Esophagus squamous epithelium (tissue), 5 donors: Measurements from ENCODE around the gene TMEM221. TPM values are rescaled to one million over a fixed set of nuclear protein-coding genes. Genes with fewer than 3 reads are reported as not detected.

ENCODE experiments used
- DNase-seq: peaks from one replicate; lab custom pipeline; 2025; lab: John Stamatoyannopoulos, UW
- H3K27ac ChIP-seq, 4 donors: fragments of 200-600 bp; sonication (generic); one replicate each; pipeline ENCODE4 v1.5.1; 2016 to 2019; ENCODE audit warnings: mild to moderate bottlenecking in 1 of 4
- H3K27me3 ChIP-seq, 4 donors: fragments of 200-600 bp; sonication (generic); 1 replicate in 3 of 4; 2 replicates in 1 of 4; pipeline versions ENCODE4 v1.5.1 to v1.6.0; 2017 to 2021; ENCODE audit warnings: antibody characterized with exemption in 1 of 4
- H3K36me3 ChIP-seq, 3 donors: fragments of 200-600 bp; sonication (generic); one replicate each; pipeline ENCODE4 v1.5.1; 2016 to 2019
- H3K4me1 ChIP-seq, 3 donors: fragments of 200-600 bp; sonication (generic); one replicate each; pipeline ENCODE4 v1.5.1; 2017 to 2019
- H3K4me3 ChIP-seq, 4 donors: fragments of 200-600 bp; sonication (generic); 1 replicate in 3 of 4; 2 replicates in 1 of 4; pipeline ENCODE4 v1.5.1; 2016 to 2019; ENCODE audit warnings: mild to moderate bottlenecking in 2 of 4, moderate library complexity in 1 of 4
- H3K9me3 ChIP-seq, 3 donors: fragments of 200-600 bp; sonication (generic); one replicate each; pipeline ENCODE4 v1.5.1; 2016 to 2019
- POLR2A ChIP-seq, 4 donors: fragments of 450-650 bp; IDR thresholded peaks; one replicate each; pipeline ENCODE4 v1.6.1; 2017; ENCODE audit warnings: antibody characterized with exemption in 4 of 4, mild to moderate bottlenecking in 4 of 4, moderate library complexity in 3 of 4
- WGBS, 2 donors: methylation state at CpG; one replicate each; pipeline ENCODE4 v1.1.5; 2018; 5-methylcytosine and 5-hydroxymethylcytosine counted together
- intact Hi-C: fragments of 100-400 bp; cut with DNase I; formaldehyde crosslinking; loops from one replicate; pipeline ENCODE4 v1.15.0; 2022
- total RNA-seq, 4 donors: library from RNA; depleted of rRNA; stranded (reverse); fragments of >200 nt; gene quantifications; one replicate each; pipeline ENCODE4 v1.1.0, GENCODE V29; 2016
- TF ChIP-seq, protein P1 (sequence below), 6 experiments: fragments of 450-650 bp in 4 of 6; fragments of 200-600 bp in 2 of 6; sonication (generic) in 2 of 6; IDR thresholded peaks; one replicate each; pipeline ENCODE4 v1.5.1; 2016 to 2019; ENCODE audit warnings: antibody characterized with exemption in 6 of 6, mild to moderate bottlenecking in 4 of 6, moderate library complexity in 4 of 6
- donor health status: DM: yes; HTN: yes; CAD: no.

TMEM221 gene
- under 1 TPM in 2 of 4 donors, not detected in 2; 0.19 to 0.26 TPM for total RNA-seq

DNA sequence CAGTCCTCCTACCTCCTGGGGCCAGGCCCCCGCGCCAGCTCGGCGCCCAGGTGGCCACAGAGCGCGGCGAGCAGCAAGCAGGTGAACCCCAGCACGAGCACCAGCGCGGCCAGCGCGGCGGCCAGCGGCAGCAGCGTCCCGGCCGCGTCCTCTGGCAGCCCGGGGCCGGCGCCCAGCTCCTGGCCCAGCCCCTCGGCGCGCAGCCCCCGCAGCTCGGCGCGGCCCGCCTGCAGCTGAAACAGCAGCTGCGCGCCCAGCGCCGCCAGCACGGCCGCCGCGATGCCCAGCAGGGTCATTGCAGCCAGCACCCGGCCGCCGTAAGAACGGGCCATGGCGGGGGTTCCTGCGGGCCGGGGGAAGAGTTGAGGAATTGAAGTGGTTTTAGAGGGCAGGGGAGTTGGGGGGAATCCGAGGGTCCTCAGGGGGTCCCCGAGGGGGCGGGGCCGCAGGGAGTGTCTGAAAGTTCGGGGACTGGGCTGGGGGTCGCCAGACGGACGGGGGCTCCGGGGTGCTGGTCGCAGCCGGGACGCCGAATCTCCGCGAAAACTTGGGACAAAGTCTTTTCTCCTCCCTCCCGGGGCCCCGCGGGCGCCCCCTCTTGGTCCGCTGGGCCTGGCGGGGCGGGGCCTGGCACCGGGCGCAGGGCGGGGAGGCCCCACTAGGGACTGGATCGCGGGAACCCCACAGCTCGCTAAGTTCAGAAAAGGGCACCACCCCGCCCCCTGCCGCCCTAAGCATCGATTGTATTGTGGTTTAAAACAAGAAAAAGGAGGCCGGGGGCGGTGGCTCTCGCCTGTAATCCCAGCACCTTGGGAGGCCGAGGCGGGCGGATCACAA is at the start of gene TMEM221:
Gene TMEM221 (minus strand): TSS at position 538 of the 837 bp plus-strand sequence. CDS start 206 bp downstream, at position 332.
- Histone ChIP-seq H3K36me3 (no peaks in the 10 kb centered on the region), H3K9me3 (peaks cover 0 to 3% (median 0%) of the 10 kb centered on the region in 3 donors), H3K4me1 (peaks cover 3 to 39% (median 6%) of the 10 kb centered on the region in 3 donors), H3K27ac (peak within 1 kb of the TSS in 3 of 4 donors; percentile 14 to 44 (median 33)), H3K4me3 (peak within 1 kb of the TSS; percentile 28 to 70 (median 49)), H3K27me3 (peaks cover 0 to 22% (median 0%) of the 10 kb centered on the region in 4 donors)
- TF ChIP-seq POLR2A (IDR thresholded peaks at IDR 0.05): no peak
- TF ChIP-seq, protein P1, sequence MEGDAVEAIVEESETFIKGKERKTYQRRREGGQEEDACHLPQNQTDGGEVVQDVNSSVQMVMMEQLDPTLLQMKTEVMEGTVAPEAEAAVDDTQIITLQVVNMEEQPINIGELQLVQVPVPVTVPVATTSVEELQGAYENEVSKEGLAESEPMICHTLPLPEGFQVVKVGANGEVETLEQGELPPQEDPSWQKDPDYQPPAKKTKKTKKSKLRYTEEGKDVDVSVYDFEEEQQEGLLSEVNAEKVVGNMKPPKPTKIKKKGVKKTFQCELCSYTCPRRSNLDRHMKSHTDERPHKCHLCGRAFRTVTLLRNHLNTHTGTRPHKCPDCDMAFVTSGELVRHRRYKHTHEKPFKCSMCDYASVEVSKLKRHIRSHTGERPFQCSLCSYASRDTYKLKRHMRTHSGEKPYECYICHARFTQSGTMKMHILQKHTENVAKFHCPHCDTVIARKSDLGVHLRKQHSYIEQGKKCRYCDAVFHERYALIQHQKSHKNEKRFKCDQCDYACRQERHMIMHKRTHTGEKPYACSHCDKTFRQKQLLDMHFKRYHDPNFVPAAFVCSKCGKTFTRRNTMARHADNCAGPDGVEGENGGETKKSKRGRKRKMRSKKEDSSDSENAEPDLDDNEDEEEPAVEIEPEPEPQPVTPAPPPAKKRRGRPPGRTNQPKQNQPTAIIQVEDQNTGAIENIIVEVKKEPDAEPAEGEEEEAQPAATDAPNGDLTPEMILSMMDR (IDR thresholded peaks at IDR 0.05): peak in 5 of 6 experiments; percentile 20 to 64 (median 43)
- WGBS, 2 donors: 0% methylated on average over 1 to 2 of the region's 81 CpGs
- DNase-seq: no peak
- intact Hi-C loops: no loop called here

DNA sequence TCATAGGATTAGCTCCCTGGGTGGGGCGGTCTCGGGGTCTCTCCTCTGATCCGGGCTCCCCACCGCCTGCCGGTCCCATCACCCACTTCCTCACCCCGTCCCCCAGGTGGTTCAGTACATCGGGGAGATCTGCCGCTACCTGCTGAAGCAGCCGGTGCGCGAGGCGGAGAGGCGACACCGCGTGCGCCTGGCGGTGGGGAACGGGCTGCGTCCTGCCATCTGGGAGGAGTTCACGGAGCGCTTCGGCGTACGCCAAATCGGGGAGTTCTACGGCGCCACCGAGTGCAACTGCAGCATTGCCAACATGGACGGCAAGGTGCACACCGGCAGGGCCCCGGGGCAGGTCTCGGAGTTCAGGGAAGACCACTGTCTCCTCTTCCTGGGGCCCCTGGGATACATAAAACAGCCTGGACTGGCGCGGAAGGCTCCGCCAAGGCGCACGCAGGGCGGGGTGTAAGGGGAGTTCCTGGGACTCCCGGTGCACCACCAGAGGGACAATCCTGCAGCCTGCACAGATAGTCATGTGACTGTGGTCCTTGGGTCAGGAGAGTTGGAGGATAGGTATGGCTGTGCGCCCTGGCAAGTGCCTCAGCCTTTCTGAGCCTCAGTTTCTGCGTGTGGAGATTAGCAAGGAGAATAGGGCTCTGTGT is 48.8 kb upstream of the TMEM221 start:
- no peaks in the 10 kb centered on the region for H3K9me3 ChIP-seq
- H3K27me3 ChIP-seq: no peaks in the 10 kb centered on the region
- no peak for DNase-seq
- H3K36me3 ChIP-seq: peaks cover 0 to 32% (median 6%) of the 10 kb centered on the region in 3 donors
- no peak overlapping the region for H3K4me3 ChIP-seq
- H3K4me1 ChIP-seq: peaks cover 0 to 20% (median 0%) of the 10 kb centered on the region in 3 donors
- 82 to 86% methylated on average over 20 to 22 of the region's 41 CpGs for WGBS, 2 donors
- no peak overlapping the region for H3K27ac ChIP-seq
- TF ChIP-seq, protein P1 (IDR thresholded peaks at IDR 0.05): no peak
- TF ChIP-seq POLR2A (IDR thresholded peaks at IDR 0.05): no peak
- intact Hi-C loops: no loop called here

DNA sequence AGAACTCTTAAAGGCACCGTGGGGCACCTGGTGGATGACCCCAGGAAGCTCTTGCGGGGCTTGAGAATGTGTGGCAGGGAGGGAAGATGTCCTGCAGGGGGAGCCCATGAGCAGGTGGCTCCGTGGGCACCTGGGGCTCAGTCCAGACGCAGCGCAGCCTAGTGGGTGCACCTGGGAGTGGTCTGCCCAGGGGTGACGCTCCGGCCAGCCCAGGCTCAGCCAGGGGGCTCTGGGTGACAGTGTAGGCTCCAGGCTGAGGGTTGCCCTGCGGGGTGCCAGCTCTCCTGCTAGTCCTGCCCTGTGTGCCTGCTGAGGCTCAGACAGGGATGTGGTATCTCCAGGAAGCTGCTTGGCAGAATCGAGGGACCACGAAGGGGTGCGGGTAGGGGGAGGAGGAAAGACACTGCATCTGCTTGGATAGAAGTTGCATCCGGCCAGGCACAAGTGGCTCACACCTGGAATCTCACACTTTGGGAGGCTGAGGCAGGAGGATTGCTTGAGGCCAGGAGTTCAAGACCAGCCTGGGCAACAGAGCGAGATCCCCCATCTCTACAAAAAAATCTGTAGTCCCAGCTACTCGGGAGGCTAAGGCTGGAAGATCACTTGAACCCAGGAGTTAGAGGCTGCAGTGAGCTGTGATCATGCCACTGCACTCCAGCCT is 48.0 kb upstream of the TMEM221 start:
- no peaks in the 10 kb centered on the region for H3K9me3 ChIP-seq
- H3K4me3 ChIP-seq: no peak overlapping the region
- H3K36me3 ChIP-seq: peaks cover 0 to 30% (median 6%) of the 10 kb centered on the region in 3 donors
- WGBS, 2 donors: 59% methylated on average over 4 of the region's 14 CpGs; no CpG with 5 or more reads in 1 of the 2 donors
- H3K27ac ChIP-seq: no peak overlapping the region
- intact Hi-C loops: no loop called here
- TF ChIP-seq, protein P1 (IDR thresholded peaks at IDR 0.05): peak; percentile 83 to 93 (median 87)
- no peak for TF ChIP-seq POLR2A (IDR thresholded peaks at IDR 0.05)
- DNase-seq: no peak
- peaks cover 0 to 20% (median 0%) of the 10 kb centered on the region in 3 donors for H3K4me1 ChIP-seq
- no peaks in the 10 kb centered on the region for H3K27me3 ChIP-seq

DNA sequence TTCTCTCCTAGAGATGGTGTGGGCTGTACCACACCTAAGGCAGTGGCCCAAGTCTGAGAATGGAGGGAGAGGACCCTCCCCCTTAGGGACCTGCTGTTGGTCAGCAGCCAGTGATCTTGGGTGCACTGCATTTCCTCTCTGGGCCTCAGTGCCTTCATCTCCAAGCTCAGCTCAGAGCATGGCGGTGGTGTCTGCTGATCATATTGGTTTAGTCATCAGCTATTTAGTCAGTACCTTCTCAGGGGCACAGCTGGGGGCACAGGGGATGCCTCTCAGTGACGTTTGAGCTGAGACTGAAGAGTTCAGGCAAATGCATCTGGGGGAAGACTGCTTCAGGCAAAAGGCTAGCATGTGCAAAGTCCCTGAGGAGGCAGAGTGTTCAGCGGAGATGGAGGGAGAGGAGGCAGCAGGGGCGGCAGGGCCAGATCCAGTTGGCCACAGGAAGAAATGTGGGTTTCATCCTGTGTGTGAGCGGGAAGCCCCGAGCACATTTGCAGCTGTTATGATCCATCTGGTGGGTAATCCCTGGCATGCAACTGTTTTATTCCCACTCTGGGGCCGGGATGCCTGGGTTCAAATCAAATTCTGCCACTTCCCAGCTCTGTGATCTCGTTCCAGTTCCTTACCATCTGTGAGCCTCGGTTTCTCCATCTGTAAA is 47.3 kb upstream of the TMEM221 start:
- no peak overlapping the region for H3K27ac ChIP-seq
- H3K4me1 ChIP-seq: peaks cover 0 to 20% (median 0%) of the 10 kb centered on the region in 3 donors
- H3K4me3 ChIP-seq: no peak overlapping the region
- WGBS, 2 donors: 63 to 88% methylated on average over 4 to 8 of the region's 9 CpGs
- no peak for DNase-seq
- no peak for TF ChIP-seq POLR2A (IDR thresholded peaks at IDR 0.05)
- TF ChIP-seq, protein P1 (IDR thresholded peaks at IDR 0.05): no peak
- intact Hi-C loops: no loop called here
- H3K9me3 ChIP-seq: no peaks in the 10 kb centered on the region
- no peaks in the 10 kb centered on the region for H3K27me3 ChIP-seq
- H3K36me3 ChIP-seq: peaks cover 0 to 23% (median 6%) of the 10 kb centered on the region in 3 donors
